B cell (primary cell): ENCODE measurements around the gene CFAP74.

ENCODE experiments used
- CTCF ChIP-seq: fragments of 200-600 bp; IDR thresholded peaks from one replicate; pipeline ENCODE4 v1.8.0; 2022; ENCODE audit warnings: antibody characterized with exemption, mild to moderate bottlenecking
- EZH2 ChIP-seq: IDR thresholded peaks from 2 replicates; pipeline ENCODE4 v1.6.1; 2012; ENCODE audit warnings: borderline replicate concordance, low read depth, mild to moderate bottlenecking, moderate library complexity, low read length; ENCODE audit not compliant: insufficient read depth, poor library complexity, severe bottlenecking

- TF ChIP-seq EZH2: no peak
- no peak for TF ChIP-seq CTCF
These were observed 62.3 kb downstream of the CFAP74 start for GRCh38 chr1:1941211-1941841.
